ENCODE results near the gene EIF3B.
"Not testable (repeated sequence)": the region's sequence is repeated elsewhere in the genome, so short reads cannot be mapped to it uniquely, and the experiment has no call there.

The EIF3B gene

GRCh38 chr7:2376351-2377154 is 21.9 kb downstream of the EIF3B start:
- DNase-seq (ENCODE audit: low read depth in 2 of 3, low spot score in 2 of 3) = no peak

- not testable (repeated sequence) for DNase-seq (ENCODE audit: low read depth in 2 of 3, low spot score in 2 of 3)
Observed at GRCh38 chr7:2377492-2377891, 22.9 kb downstream of the EIF3B start.

DNA sequence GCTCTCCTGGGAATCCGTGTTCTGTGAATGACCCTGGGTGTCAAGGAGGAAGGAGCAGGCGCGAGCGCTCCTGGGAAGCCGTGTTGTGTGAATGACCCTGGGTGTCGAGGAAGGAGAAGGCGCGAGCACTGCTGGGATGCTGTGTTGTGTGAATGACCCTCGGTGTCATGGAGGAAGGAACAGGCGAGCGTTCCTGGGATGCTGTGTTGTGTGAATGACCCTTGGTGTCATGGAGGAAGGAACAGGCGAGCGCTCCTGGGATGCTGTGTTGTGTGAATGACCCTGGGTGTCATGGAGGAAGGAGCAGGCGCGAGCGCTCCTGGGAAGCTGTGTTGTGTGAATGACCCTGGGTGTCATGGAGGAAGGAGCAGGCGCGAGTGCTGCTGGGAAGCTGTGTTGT is 23.5 kb downstream of the EIF3B start:
- DNase-seq (ENCODE audit: low read depth in 2 of 3, low spot score in 2 of 3) = not testable (repeated sequence)

- DNase-seq (ENCODE audit: low read depth in 2 of 3, low spot score in 2 of 3) = no peak
Observed at GRCh38 chr7:2379161-2379560, 24.5 kb downstream of the EIF3B start.

DNA sequence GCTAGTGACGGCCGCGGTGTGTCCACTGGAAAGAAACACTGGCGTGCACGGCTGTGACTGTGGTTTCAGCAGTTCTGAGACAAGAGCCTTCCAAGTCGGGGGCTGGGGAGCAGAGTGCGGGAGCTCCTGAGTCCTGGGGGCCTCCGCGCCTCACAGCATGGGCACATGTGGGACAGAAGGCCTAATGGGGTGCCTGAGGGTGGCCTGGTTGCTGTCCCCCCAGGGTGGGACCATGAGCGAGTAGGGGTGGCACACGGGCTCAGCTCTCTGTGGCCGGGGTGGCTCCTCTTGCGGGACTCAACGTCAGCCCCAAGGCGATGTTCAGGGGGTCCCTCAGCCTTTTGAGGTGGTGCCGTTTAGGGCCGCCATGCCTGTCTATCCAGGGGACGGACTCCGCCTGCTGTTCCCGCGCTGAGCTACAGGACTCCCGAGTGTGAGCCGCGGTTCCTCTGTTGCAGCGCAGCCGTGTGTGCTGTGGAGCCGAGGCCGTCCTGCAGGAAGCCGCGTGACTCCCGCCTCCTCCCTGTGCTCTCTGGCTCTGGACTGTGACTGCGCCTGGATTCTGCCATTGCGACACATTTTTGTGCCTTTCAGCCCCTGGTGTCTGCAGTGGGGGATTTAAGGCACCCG is 25.3 kb downstream of the EIF3B start:
- no peak for DNase-seq (ENCODE audit: low read depth in 2 of 3, low spot score in 2 of 3)

DNA sequence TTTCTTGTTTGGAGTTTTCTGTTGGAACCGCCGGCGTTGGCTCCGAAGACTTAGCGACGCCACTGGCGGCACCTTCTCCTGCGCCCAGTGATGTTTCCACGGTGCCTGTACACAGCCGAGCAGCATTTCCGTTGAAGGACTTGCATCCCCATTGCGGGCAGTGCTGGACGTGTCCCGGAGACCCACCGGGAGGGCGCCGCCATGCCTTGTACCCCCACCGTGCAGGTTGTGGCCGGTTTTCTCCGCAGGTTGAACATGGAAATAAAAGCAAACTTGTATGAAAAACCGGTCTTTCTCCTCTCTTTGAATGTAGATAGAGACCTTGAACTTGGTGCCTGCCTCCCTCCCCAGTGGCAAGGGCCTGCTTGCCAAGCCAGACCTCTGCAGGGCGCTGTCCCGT is 25.8 kb downstream of the EIF3B start:
- DNase-seq (ENCODE audit: low read depth in 2 of 3, low spot score in 2 of 3) = no peak

- DNase-seq (ENCODE audit: low read depth in 2 of 3, low spot score in 2 of 3) = no peak
Observed at GRCh38 chr7:2381227-2381626, 26.6 kb downstream of the EIF3B start.

DNA sequence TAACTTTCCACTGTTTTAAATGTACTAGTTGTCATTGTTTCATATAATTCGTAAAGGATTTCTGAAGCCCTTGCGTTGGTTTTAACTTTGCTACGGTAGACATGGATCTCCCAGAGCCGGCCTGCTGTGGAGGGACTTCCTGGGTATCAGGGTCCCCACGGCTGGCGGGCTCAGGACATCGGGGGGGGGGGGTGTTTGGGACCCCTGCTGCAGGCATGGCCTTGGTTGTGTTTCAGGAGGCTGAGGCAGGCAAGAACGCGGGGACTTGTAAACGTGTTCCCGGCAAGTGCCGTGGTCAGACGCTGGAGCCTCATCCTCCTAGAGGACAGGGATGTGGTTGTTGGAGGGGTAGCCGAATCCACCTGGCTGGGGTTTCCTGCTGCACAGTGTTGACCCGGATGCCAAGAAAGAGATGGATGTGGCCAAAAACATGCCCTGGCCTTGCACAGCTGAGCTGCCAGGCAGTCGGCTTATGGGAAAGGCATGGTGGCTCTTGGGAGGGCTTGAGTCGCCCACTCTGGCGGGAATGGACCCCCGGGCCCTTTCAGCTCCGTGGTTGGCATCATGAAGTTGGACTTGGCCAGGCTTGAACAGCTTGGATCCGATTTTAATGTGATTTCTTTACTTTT is 27.4 kb downstream of the EIF3B start:
- no peak for DNase-seq (ENCODE audit: low read depth in 2 of 3, low spot score in 2 of 3)

- no peak for DNase-seq (ENCODE audit: low read depth in 2 of 3, low spot score in 2 of 3)
Observed at GRCh38 chr7:2383543-2384274, 29.1 kb downstream of the EIF3B start.

DNA sequence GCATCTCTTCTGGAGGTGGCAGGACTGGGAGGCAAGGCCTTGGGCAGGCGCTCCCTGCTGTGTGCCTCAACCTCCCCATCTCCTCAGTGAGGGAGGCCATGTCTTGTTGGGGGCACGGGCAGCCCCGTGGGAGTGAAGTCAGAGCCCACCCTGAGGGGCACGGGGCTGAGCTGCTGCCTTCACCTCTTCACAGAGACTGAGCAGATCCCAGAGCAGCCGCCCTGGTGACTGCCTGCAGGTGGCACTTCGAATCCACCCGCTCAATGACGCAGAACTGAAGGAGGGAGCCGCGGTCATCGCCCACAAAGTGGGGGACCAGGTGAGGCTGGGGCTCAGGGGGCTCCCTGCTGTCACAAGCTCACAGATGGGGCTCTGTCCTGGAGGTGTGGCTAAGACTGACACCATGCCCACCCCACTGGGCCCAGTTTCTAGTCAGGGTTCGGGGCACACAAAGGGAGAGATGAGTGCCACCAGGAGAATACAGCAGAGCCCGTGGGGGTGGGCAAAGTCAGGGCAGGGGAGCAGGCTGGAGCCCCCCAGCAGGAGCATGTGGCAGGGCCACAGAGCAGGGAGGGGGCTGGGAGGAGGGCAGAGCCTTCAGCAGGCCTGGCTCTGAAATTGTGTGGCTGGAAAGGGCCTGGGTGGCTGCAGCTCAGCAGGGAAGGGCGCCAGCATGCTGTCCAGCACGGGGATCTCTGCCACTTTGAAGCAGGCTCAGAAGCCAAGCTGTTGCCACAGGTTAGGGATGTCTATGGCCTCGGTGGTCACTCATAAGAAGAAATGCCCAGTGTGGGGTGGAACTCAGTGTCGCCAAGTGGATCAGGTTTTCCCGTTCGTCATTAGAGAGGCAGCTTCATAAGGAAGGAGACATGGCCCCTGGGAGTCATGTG is 30.0 kb downstream of the EIF3B start:
- no peak for DNase-seq (ENCODE audit: low read depth in 2 of 3, low spot score in 2 of 3)

DNA sequence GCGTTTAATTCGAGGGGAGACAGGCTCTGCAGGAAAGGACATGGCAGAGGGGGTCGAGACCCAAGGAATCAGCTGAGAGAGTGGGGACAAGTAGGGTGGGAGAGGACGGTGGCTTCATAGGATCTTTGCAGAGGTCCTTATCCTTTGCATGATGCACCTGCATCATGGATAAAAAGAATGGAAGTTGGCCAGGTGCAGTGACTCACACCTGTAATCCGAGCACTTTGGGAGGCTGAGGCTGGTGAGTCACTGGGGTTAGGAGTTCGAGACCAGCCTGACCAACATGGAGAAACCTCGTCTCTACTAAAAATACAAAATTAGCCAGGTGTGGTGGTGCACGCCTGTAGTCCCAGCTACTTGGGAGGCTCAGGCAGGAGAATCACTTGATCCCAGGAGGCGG is 31.5 kb downstream of the EIF3B start:
- DNase-seq (ENCODE audit: low read depth in 2 of 3, low spot score in 2 of 3) = not testable (repeated sequence)

GRCh38 chr7:2386964-2387669 is 32.5 kb downstream of the EIF3B start:
- no peak for DNase-seq (ENCODE audit: low read depth in 2 of 3, low spot score in 2 of 3)

- DNase-seq (ENCODE audit: low read depth in 2 of 3, low spot score in 2 of 3) = no peak
Observed at GRCh38 chr7:2387897-2388636, 33.4 kb downstream of the EIF3B start.

GRCh38 chr7:2388637-2388954 is 34.0 kb downstream of the EIF3B start:
- no peak for DNase-seq (ENCODE audit: low read depth in 2 of 3, low spot score in 2 of 3)

- not testable (repeated sequence) for DNase-seq (ENCODE audit: low read depth in 2 of 3, low spot score in 2 of 3)
Observed at GRCh38 chr7:2390020-2390816, 35.6 kb downstream of the EIF3B start.

DNA sequence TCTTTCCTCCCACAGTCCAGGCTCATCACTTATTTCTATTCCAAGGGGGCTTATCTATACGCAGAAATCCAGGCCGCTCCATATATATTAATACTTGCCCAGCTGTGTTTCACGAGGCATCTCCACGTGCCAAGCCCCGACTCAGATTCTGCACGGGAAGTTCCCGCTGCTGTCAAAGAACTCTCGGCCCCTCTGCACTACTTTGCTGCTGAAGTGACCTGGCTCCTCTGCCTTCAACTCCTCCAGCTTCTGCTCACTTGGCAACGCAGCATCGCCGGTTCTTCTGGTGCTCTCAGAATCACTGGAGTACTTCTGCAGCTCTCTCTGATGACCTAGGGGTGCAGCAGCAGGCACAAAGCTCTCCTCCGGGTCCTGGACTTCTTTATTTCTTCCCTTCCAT is 39.1 kb downstream of the EIF3B start:
- DNase-seq (ENCODE audit: low read depth in 2 of 3, low spot score in 2 of 3) = no peak

DNA sequence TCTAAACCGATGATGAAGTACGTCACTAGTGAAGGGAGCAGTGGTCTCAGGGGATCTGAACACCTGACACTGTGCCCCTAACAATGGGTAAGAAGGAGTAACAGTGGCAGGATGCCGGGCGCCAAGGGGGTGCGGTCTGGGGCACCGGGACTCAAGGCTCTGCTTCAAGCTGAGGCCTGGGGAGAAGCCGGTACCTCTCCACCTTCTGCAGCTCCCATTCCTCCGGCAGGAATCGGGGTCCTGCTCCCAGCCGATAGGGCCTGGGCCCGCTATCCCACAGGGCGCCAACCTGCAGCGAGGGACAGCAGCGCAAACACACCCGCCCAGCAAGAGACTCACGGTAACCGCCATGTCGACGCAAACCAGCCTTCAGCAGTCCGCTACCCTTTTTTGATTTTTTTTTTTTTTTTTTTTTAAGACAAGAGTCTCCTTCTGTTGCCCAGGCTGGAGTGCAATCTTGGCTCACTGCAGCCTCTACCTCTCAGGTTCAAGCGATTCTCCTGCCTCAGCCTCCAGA is 40.0 kb downstream of the EIF3B start:
- DNase-seq (ENCODE audit: low read depth in 2 of 3, low spot score in 2 of 3) = no peak

DNA sequence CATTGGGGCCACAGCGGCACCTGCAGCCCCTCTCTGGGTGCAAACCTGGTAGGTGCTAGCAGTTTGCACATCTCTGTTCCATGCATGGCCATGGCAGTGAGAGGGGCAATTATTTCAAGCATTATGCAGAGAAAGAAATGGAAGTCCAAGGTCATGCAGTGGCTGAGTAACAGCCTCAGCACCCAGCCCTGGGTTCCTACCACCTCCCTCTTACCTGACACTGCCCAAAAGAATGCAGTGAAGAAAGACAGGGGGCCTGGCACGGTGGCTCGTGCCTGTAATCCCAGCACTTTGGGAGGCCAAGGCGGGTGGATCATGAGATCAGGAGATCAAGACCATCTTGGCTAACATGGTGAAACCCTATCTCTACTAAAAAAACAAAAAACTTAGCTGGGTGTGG is 43.9 kb downstream of the EIF3B start:
- DNase-seq (ENCODE audit: low read depth in 2 of 3, low spot score in 2 of 3) = no peak
